Muscle layer of colon (tissue), 2 donors: ENCODE measurements around the gene ZG16.
"Not testable (repeated sequence)": the region's sequence is repeated elsewhere in the genome, so short reads cannot be mapped to it uniquely, and the experiment has no call there.

Experiments
- H3K27ac ChIP-seq: one replicate; pipeline ENCODE4 v1.7.0; 2013; ENCODE audit warnings: low read depth, mild to moderate bottlenecking, low read length, moderate library complexity
- H3K27me3 ChIP-seq, 2 donors: one replicate each; pipeline ENCODE4 v1.7.0; 2013; ENCODE audit warnings: low read length in 2 of 2, mild to moderate bottlenecking in 2 of 2; ENCODE audit not compliant: insufficient read depth in 2 of 2, control insufficient read depth in 1 of 2
- H3K36me3 ChIP-seq: one replicate; pipeline ENCODE4 v1.7.0; 2013; ENCODE audit warnings: mild to moderate bottlenecking, low read length; ENCODE audit not compliant: insufficient read depth
- H3K4me1 ChIP-seq: one replicate; pipeline ENCODE4 v1.7.0; 2013; ENCODE audit warnings: mild to moderate bottlenecking, low read length; ENCODE audit not compliant: insufficient read depth
- H3K4me3 ChIP-seq, 2 donors: one replicate each; pipeline ENCODE4 v1.7.0; 2013; ENCODE audit warnings: low read length in 2 of 2, low read depth in 1 of 2, mild to moderate bottlenecking in 1 of 2, moderate library complexity in 1 of 2
- H3K9ac ChIP-seq: one replicate; pipeline ENCODE4 v1.7.0; 2013; ENCODE audit warnings: low read length
- H3K9me3 ChIP-seq: one replicate; pipeline ENCODE4 v1.7.0; 2013; ENCODE audit warnings: mild to moderate bottlenecking, low read length
- donor health status: abdominal sarcoma.
- donor health status: Adenocarcinoma of cecum.

Gene ZG16, protein sequence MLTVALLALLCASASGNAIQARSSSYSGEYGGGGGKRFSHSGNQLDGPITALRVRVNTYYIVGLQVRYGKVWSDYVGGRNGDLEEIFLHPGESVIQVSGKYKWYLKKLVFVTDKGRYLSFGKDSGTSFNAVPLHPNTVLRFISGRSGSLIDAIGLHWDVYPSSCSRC

DNA sequence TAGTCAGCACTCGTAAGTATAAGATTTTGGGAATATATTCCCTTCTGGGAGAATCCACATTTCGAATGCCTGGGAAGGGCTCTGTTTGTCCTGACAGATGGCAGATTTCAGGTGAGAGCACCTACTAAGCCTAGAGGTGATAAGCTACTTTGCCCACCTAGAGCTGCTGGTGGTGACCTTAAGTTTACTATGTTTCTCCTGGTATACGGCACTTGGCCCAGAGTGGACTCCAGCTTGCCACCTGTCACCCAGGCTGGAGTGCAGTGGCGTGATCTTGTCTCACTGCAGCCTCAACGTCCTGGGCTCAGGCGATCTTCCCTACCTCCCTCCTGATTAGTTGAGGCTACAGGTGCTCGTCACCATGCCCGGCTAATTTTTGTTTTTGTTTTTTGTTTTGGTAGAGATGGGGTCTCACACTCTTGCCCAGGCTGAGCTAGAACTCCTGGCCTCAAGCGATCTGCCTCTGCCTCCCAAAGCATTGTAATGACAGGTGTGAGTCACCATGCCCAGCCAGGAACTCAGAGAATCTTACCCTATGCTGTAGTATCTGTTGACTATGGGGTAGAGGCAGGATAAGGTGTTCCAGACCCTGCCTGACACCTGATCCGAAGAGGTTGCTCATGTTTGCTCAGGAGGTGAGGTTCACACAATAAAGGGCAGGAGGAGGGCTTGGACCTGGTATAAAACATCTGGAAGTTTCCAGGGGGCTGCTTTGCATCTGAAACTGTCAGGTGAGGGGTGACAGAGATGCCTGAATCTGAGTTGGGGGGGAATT is at the start of gene ZG16:
ZG16 (plus strand) TSS at position 681 of the 775 bp plus-strand sequence. CDS start 1,011 bp downstream, outside the sequence.
- no peaks in the 10 kb centered on the region for H3K9me3 ChIP-seq
- H3K27me3 ChIP-seq = no peaks in the 10 kb centered on the region
- H3K36me3 ChIP-seq = no peaks in the 10 kb centered on the region
- H3K4me1 ChIP-seq = no peaks in the 10 kb centered on the region
- no peak within 1 kb of the TSS for H3K4me3 ChIP-seq
- H3K9ac ChIP-seq = no peak within 1 kb of the TSS
- H3K27ac ChIP-seq = no peak within 1 kb of the TSS

DNA sequence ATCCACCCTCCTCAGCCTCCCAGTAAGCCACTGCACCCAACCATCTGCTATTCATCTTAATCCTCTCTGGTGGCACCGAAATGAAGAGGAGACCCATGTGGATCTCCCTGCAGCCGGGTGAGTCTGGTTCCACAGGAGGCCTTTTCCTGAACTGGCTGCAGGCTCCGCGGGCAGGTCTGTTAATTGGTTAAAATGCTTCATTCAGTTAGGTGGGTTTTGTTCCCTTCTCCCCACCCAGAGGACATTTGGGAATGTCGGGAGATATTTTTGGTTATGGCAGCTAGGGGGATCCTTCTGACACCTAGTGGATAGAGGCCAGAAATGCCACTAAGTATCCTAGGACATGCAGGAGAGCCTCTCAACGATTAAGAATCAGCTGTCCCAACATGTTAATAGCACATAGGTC is 48.9 kb upstream of the ZG16 start:
- Histone ChIP-seq H3K9ac (no peak overlapping the region), H3K27ac (no peak overlapping the region), H3K4me1 (no peaks in the 10 kb centered on the region), H3K27me3 (no peaks in the 10 kb centered on the region), H3K9me3 (no peaks in the 10 kb centered on the region), H3K36me3 (no peaks in the 10 kb centered on the region), H3K4me3 (no peak overlapping the region)

DNA sequence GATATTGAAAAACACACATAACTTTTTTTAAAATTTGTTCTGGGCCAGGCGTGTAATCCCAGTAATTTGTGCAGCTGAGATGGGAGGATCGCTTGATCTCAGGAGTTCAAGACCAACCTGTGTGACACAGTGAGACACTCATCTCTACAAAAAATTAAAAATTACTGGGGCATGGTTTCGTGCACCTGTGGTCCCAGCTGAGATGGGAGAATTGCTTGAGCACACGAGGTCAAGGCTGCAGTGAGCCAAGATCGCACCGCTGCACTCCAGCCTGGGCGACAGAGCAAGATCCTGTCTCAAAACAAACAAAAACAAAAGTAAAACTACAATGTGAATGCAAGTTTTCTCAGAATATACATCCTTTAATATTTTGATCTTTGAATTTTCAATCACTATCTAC is 47.4 kb upstream of the ZG16 start:
- no peaks in the 10 kb centered on the region for H3K36me3 ChIP-seq
- no peaks in the 10 kb centered on the region for H3K9me3 ChIP-seq
- H3K9ac ChIP-seq = no peak overlapping the region
- H3K27me3 ChIP-seq = no peaks in the 10 kb centered on the region
- H3K4me3 ChIP-seq = no peak overlapping the region
- H3K27ac ChIP-seq = no peak overlapping the region
- no peaks in the 10 kb centered on the region for H3K4me1 ChIP-seq

DNA sequence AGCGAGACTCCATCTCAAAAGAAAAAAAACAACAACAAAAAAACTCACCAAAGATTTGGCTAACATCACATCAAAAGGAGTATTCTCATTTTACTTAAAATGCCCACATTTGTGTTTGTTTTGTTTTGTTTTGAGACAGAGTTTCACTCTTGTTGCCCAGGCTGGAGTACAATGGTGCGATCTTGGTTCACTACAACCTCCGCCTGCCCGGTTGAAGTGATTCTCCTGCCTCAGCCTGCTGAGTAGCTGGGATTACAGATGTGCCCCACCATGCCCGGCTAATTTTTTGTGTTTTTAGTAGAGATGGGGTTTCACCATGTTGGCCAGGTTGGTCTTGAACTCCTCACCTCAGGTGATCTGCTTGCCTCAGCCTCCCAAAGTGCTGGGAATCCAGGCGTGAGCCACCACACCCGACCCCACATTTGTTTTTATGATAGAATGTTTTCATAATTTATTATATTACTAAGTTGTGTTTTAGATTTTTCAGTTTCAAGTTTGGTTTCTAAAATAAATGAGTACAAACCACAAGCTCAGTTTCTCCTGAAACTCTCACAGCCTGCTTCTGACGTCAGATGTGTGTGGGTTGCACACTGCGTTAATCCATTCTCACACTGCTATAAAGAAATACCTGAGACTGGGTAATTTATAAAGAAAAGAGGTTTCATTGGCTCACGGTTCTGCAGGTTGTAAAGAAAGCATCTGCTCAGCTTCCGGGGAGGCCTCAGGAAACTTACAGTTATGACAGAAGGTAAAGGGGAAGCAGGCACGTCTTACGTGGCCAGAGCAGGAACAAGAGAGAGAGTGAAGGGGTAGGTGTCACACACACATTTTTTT is 46.1 kb upstream of the ZG16 start:
- not testable (repeated sequence) for H3K36me3 ChIP-seq, H3K4me1 ChIP-seq, H3K4me3 ChIP-seq, H3K27me3 ChIP-seq, H3K27ac ChIP-seq, H3K9ac ChIP-seq, H3K9me3 ChIP-seq

GRCh38 chr16:29734786-29735185 is 43.3 kb upstream of the ZG16 start:
- no peaks in the 10 kb centered on the region for H3K36me3 ChIP-seq
- no peaks in the 10 kb centered on the region for H3K27me3 ChIP-seq
- no peak overlapping the region for H3K9ac ChIP-seq
- no peak overlapping the region for H3K4me3 ChIP-seq
- no peaks in the 10 kb centered on the region for H3K4me1 ChIP-seq
- no peaks in the 10 kb centered on the region for H3K9me3 ChIP-seq
- H3K27ac ChIP-seq = no peak overlapping the region

GRCh38 chr16:29736112-29736511 is 41.9 kb upstream of the ZG16 start:
- Histone ChIP-seq H3K36me3 (no peaks in the 10 kb centered on the region), H3K4me3 (no peak overlapping the region), H3K9ac (no peak overlapping the region), H3K4me1 (no peaks in the 10 kb centered on the region), H3K27ac (no peak overlapping the region), H3K27me3 (no peaks in the 10 kb centered on the region), H3K9me3 (no peaks in the 10 kb centered on the region)

DNA sequence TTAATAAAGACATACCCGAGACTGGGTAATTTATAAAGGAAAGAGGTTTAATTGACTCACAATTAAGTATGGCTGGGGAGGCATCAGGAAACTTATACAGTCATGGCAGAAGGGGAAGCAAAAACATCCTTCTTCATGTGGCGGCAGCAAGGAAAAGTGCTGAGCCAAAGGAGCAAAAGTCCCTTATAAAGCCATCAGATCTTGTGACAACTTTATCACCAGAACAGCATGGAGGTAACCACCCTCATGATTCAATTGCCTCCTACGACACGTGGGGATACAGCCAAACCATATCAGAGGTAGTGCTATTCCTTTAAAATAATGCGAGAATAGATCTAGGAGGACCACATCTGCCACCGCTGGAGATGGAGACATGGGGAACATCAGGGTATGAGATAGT is 41.3 kb upstream of the ZG16 start:
- no peaks in the 10 kb centered on the region for H3K9me3 ChIP-seq
- no peak overlapping the region for H3K9ac ChIP-seq
- H3K4me1 ChIP-seq = no peaks in the 10 kb centered on the region
- H3K36me3 ChIP-seq = no peaks in the 10 kb centered on the region
- no peak overlapping the region for H3K27ac ChIP-seq
- H3K27me3 ChIP-seq = no peaks in the 10 kb centered on the region
- no peak overlapping the region for H3K4me3 ChIP-seq

DNA sequence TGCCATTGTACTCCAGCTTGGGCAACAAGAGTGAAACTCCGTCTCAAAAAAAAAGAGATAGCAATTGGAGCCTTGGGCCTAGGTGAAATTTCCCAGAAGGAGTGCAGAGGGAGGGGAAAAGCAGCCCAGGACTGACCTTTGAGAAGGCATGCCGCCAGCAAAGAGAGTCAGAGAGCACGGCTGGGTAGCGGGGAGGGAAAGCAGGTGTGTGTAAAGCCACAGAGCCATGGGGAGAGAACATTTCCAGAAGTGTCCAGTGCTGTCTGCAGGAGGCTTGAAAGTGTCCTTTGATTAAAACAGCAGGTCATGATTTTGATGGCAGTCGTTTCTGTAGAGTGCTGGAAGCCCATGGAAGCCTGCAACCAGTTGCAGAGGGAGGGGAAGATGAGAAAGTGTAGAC is 40.3 kb upstream of the ZG16 start:
- Histone ChIP-seq H3K9ac (no peak overlapping the region), H3K4me1 (no peaks in the 10 kb centered on the region), H3K27ac (no peak overlapping the region), H3K27me3 (no peaks in the 10 kb centered on the region), H3K36me3 (no peaks in the 10 kb centered on the region), H3K4me3 (no peak overlapping the region), H3K9me3 (no peaks in the 10 kb centered on the region)

- no peaks in the 10 kb centered on the region for H3K36me3 ChIP-seq
- no peak overlapping the region for H3K27ac ChIP-seq
- no peak overlapping the region for H3K4me3 ChIP-seq
- no peak overlapping the region for H3K9ac ChIP-seq
- H3K9me3 ChIP-seq = no peaks in the 10 kb centered on the region
- no peaks in the 10 kb centered on the region for H3K4me1 ChIP-seq
- no peaks in the 10 kb centered on the region for H3K27me3 ChIP-seq
These were observed 39.5 kb upstream of the ZG16 start for GRCh38 chr16:29738514-29738913.

- H3K4me3 ChIP-seq, H3K9me3 ChIP-seq, H3K4me1 ChIP-seq, H3K36me3 ChIP-seq, H3K9ac ChIP-seq, H3K27ac ChIP-seq, H3K27me3 ChIP-seq: not testable (repeated sequence)
These were observed 38.0 kb upstream of the ZG16 start for GRCh38 chr16:29739927-29740629.

- not testable (repeated sequence) for H3K9me3 ChIP-seq, H3K9ac ChIP-seq, H3K36me3 ChIP-seq, H3K4me3 ChIP-seq, H3K4me1 ChIP-seq, H3K27ac ChIP-seq, H3K27me3 ChIP-seq
These were observed 37.4 kb upstream of the ZG16 start for GRCh38 chr16:29740630-29741015.
